Measurements from ENCODE around the gene WASHC3. TPM values are rescaled to one million over a fixed set of nuclear protein-coding genes. Genes with fewer than 3 reads are reported as not detected.

The WASHC3 gene
- total and polyA plus RNA-seq, 2 experiments from 2014 or later, result 6.6 to 24.6 TPM

DNA sequence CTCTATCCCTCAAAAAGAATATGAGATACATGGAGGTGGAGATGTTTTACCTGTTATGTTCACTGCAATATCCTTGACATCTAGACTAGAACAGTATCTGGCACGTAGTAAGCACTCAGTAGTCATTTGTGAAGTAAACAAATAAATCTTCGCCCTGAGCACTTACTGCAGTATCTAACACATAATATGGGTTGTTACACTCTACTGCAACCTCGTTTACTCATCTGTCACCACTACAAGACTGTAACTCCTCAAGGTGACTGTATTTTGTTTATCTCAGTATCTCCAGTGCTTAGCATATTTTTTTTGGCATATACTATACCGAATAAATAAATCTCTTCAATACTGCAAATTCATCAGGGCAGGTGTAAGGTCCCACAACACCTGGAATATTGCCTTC, 66.1 kb downstream of the WASHC3 start (continued):
- TF ChIP-seq ZNF462 (CRISPR knock-in tag; IDR thresholded peaks at IDR 0.05), result no peak

DNA sequence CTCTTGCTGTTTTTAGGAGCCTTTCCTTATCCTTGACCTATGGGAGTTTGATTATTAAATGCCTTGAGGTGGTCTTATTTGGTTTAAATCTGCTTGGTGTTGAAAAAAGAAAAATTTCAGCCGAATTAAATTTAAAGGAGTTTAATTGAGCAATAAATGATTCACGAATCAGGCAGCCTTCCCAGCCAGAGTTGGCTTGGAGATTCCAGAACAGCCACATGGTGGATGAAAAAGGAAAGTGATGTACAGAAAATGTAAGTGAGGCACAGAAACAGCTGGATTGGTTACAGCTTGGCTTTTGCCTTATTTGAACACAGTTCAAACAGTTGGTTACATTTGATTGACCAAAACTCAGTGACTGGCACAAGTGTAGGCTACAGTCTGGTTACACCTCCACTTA, 69.7 kb downstream of the WASHC3 start:
- H3K4me1 Mint-ChIP-seq, result no peaks in the 10 kb centered on the region
- Histone ChIP-seq H2AFZ (no peak overlapping the region; the same call in 1 of the 2 replicates), H3K79me2 (replicated peaks; ENCODE audit: insufficient read depth) (no peaks in the 10 kb centered on the region), H3K4me1 (ENCODE audit: insufficient read depth) (no peaks in the 10 kb centered on the region), H3K4me2 (no peak overlapping the region), H3K4me3 (no peak overlapping the region), H3K9me2 (ENCODE audit: insufficient read depth) (no peaks in the 10 kb centered on the region; the same call in 1 of the 2 replicates), H4K20me1 (replicated peaks; ENCODE audit: insufficient read depth) (no peaks in the 10 kb centered on the region), H3K27ac (ENCODE audit: low read depth) (no peak overlapping the region), H3K36me3 (ENCODE audit: insufficient read depth) (no peaks in the 10 kb centered on the region), H3K27me3 (ENCODE audit: insufficient read depth) (no peaks in the 10 kb centered on the region), H3F3A (replicated peaks; ENCODE audit: low read depth) (no peaks in the 10 kb centered on the region)
- no peak for ATAC-seq
- H3K27ac Mint-ChIP-seq, result no peak overlapping the region
- TF ChIP-seq ZNF114 (CRISPR knock-in tag; IDR thresholded peaks at IDR 0.05), result no peak
- TF ChIP-seq, protein P1, sequence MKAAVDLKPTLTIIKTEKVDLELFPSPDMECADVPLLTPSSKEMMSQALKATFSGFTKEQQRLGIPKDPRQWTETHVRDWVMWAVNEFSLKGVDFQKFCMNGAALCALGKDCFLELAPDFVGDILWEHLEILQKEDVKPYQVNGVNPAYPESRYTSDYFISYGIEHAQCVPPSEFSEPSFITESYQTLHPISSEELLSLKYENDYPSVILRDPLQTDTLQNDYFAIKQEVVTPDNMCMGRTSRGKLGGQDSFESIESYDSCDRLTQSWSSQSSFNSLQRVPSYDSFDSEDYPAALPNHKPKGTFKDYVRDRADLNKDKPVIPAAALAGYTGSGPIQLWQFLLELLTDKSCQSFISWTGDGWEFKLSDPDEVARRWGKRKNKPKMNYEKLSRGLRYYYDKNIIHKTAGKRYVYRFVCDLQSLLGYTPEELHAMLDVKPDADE (IDR thresholded peaks at IDR 0.05), result no peak
- no peak for TF ChIP-seq JUNB (IDR thresholded peaks at IDR 0.05; ENCODE audit: unreplicated experiment)
- no peak for TF ChIP-seq POLR2AphosphoS5 (IDR thresholded peaks at IDR 0.05; ENCODE audit: low read depth)
- TF ChIP-seq STAT1 (IDR thresholded peaks at IDR 0.05; ENCODE audit: unreplicated experiment), result no peak
- H3K9me3 Mint-ChIP-seq, result no peaks in the 10 kb centered on the region; the same call in 2 of the 3 replicates
- H3K4me3 Mint-ChIP-seq, result no peak overlapping the region
- H3K27me3 Mint-ChIP-seq (ENCODE audit: insufficient read depth, low read depth, poor library complexity), result peaks cover 2% of the 10 kb centered on the region
- no peak for DNase-seq (ENCODE audit: low spot score)
- H3K36me3 Mint-ChIP-seq (ENCODE audit: low read depth), result no peaks in the 10 kb centered on the region
